Brain microvascular endothelial cell (primary cell): ENCODE measurements around the gene ACOXL.

Experiments
- DNase-seq: peaks from one replicate; pipeline ENCODE4 v3.0.0-alpha.2; 2020
- H3K27ac ChIP-seq: fragments of 250-450 bp; sonication (Bioruptor Pico); 2 replicates; pipeline ENCODE4 v1.5.1; 2020; ENCODE audit warnings: mild to moderate bottlenecking, moderate library complexity
- H3K27me3 ChIP-seq: fragments of 250-450 bp; sonication (Bioruptor Pico); replicated peaks from 2 replicates; pipeline ENCODE4 v1.5.1; 2020; ENCODE audit warnings: mild to moderate bottlenecking
- H3K36me3 ChIP-seq: fragments of 250-450 bp; sonication (Bioruptor Pico); replicated peaks from 2 replicates; pipeline ENCODE4 v1.5.1; 2020; ENCODE audit warnings: mild to moderate bottlenecking
- H3K4me3 ChIP-seq: 2 replicates; pipeline ENCODE4 v1.5.1; 2011; ENCODE audit warnings: low read depth, mild to moderate bottlenecking, control low read depth, low read length, moderate library complexity
- CTCF ChIP-seq: IDR thresholded peaks from 2 replicates; pipeline ENCODE4 v1.5.1; 2011; ENCODE audit warnings: low read depth, mild to moderate bottlenecking, moderate library complexity, low read length, control low read depth, inconsistent platforms; ENCODE audit errors: missing control alignments
- in situ Hi-C: cut with HindIII; loops from 2 replicates; pipeline ENCODE4 v1.10.0; 2017; ENCODE audit warnings: low sequenced_read_pairs, low pct_ligation_motif_present

The ACOXL gene

GRCh38 chr2:110794390-110794789 is 62.0 kb downstream of the ACOXL start:
- no peak for DNase-seq
- in situ Hi-C loops, result no loop called here
- no peak for TF ChIP-seq CTCF
- Histone ChIP-seq H3K36me3 (no peaks in the 10 kb centered on the region), H3K4me3 (no peak overlapping the region), H3K27ac (no peak overlapping the region), H3K27me3 (peaks cover 27% of the 10 kb centered on the region)

DNA sequence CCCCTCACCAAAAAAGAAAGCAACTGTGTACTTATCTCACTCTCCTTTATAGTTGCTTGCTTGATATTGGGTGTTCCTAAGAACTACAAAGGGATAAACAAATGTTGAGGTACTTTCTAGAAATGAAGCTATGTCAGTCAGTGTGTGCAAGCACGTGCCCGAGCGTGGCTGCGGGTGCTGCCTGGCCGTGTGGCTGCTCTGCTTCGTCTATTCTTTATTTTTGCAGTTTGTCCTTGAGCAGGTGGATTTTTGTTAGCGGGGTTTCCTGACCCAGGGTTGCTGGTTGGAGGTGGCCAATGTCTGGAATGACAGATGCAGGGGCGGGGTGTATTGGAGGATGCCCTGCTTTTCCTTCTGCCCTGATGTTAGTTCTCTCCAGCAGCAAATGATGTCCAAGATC is 62.6 kb downstream of the ACOXL start:
- DNase-seq, result no peak
- Histone ChIP-seq H3K4me3 (no peak overlapping the region), H3K36me3 (no peaks in the 10 kb centered on the region), H3K27me3 (peaks cover 27% of the 10 kb centered on the region), H3K27ac (no peak overlapping the region)
- no peak for TF ChIP-seq CTCF
- in situ Hi-C loops, result no loop called here

DNA sequence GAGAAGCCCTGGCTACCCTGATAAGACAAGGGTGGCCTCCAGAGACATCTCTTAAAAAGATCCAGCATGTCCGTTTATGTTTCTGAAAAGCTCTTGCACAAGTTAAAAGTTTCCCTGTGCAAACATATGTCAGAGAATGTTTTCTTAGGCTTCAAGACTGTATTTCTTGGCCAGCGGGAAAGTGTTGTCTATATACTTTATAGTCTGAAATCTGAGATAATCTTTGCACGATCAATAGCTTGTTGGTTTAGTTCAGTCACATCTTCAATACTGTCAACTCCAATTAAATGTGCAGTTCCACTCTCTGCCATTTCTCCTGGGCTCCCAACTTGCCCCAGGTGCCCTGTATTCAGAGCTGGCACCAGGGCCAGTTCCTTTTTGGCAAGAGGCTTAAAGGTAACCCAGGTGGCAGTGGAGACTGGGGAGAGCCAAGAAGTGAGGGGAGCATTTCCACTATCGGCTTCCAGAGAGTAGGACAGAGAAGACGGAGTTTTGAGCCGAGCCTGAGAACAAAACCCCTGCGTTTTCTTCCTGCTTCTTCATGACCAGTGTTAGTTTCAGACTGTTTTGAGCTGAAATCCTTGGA is 64.4 kb downstream of the ACOXL start:
- Histone ChIP-seq H3K36me3 (no peaks in the 10 kb centered on the region), H3K27me3 (peaks cover 27% of the 10 kb centered on the region), H3K27ac (no peak overlapping the region), H3K4me3 (no peak overlapping the region)
- no peak for TF ChIP-seq CTCF
- in situ Hi-C loops, result no loop called here
- DNase-seq, result no peak

DNA sequence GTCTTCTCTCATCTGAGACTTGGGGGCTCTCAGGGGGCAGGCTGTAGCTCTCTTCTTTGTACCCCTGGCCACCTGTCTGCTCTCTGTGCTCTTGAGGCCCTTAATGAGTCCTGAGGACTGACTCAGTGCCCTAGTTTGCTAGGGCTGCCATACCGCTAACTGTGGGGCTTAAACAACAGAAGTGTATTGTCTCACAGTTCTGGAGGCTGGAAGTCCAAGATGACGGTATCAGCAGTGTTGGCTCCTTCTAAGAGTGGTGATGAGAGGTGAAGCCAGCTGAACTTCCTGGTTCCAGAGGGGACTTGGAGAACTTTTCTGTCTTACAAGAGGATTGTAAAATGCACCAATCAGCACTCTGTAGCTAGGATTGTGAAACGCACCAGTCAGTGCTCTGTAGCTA is 67.0 kb downstream of the ACOXL start:
- in situ Hi-C loops, result no loop called here
- Histone ChIP-seq H3K4me3 (no peak overlapping the region), H3K27me3 (peaks cover 18% of the 10 kb centered on the region), H3K36me3 (no peaks in the 10 kb centered on the region), H3K27ac (no peak overlapping the region)
- no peak for TF ChIP-seq CTCF
- no peak for DNase-seq

- in situ Hi-C loops, result no loop called here
- Histone ChIP-seq H3K4me3 (no peak overlapping the region), H3K27me3 (peaks cover 15% of the 10 kb centered on the region), H3K36me3 (no peaks in the 10 kb centered on the region), H3K27ac (no peak overlapping the region)
- no peak for TF ChIP-seq CTCF
- no peak for DNase-seq
These were observed 68.4 kb downstream of the ACOXL start for GRCh38 chr2:110800611-110801402.
